TTC549 (cell line): ENCODE data around the gene COA5.

ENCODE experiments used
- FAIRE-seq: peaks from 2 replicates; lab custom pipeline; 2012; peaks lifted over from hg19 to GRCh38; lab: Jason Lieb, UNC

Gene COA5, protein sequence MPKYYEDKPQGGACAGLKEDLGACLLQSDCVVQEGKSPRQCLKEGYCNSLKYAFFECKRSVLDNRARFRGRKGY

GRCh38 chr2:98608116-98608961 is at the start of gene COA5, which contains the start of gene UNC50:
COA5 (minus strand) TSS chr2:98608512; CDS start chr2:98608405, 107 bp downstream.
UNC50 (plus strand) TSS chr2:98608589; CDS start chr2:98609760, 1,171 bp downstream.
- FAIRE-seq: no peak

DNA sequence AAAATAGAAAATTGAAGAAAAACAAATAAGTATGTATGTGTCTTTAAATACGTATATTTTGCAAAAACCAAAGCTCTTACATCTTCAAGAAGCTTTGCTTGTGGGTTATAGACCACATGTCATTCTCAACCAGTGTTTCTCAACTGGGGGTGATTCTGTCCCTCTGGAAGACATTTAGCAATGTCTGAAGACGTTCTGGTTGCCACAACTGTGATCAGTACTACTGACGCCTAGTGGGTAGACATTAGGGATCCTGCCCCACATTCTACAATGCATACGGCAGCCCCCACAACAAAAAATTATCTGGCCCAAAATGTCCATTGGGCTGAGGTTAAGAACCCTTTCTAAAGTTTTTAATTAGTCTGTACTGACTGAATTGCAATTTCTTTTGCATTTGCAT is 48.5 kb upstream of the COA5 start:
- FAIRE-seq: no peak

DNA sequence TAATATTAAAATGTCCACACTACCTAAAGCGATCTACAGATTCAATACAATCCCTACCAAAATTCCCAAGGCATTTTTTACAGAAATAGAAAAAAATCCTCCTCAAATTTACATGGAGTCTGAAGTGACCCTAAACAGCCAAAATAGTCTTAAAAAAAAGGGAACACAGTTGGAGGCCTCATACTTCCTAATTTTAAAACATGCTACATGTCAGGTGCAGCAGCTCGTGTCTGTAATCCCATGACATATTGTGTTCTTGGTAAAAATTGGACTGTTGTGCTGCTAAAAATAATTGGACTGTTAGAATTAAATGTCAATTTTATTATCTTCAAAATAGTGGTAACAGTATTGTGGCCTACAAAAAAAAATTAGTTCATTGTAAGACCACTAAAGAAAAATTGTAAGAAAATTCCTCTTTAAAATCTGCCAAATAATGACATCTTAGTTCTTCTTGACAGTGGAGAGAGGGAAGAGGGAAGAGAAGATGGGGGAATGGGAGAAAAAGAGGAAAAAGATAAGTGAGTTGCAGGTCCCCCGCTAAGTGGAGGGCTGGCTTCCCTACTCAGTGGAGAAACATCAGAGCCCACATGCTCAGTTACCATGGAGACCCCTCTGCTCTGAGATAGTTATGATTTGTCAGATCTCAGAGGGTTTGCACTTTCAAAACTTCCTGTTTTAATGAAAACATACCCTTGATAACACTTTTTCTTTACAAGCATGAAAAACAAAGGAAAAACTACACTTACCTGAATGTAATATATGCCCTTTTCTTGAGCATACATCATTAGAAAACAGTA is 46.6 kb upstream of the COA5 start:
- FAIRE-seq: no peak

DNA sequence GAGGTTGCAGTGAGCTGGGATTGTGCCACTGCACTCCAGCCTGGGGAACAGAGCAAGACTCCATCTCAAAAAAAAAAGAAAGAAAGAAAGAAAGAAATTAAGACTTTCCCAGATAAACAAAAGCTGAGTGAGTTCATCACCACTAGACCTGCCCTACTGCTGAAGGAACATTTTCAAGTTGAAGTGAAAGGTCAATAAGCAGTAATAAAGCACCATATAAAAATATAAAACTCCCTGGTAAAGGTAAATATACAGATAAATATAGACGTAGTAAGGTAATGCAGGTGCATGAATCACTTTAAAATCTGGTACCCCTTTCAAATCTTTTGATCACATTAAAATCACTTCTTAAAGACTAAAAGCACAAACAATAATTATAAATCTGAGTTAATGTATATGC is 42.7 kb upstream of the COA5 start:
- FAIRE-seq: no peak

GRCh38 chr2:98649992-98650375 is 41.7 kb upstream of the COA5 start:
- FAIRE-seq: no peak

GRCh38 chr2:98649135-98649991 is 41.1 kb upstream of the COA5 start:
- peak; percentile 46 for FAIRE-seq

DNA sequence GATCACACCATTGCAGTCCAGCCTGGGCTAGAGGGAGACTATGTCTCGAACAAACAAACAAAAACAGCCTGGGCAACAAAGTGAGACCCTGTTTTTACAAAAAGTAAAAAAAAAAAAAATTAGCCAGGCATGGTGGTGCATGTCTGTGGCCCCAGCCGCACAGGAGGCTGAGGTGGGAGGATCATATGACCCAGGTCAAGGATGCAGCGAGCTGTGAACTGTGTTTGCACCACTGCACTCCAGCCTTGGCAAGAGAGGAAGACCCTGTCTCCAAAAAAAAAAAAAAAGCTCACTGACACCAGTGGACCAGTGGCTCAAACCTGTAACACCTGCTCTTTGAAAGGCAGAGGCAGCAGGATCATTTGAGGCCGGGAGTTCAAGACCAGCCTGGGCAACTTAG is 40.1 kb upstream of the COA5 start:
- no peak for FAIRE-seq

DNA sequence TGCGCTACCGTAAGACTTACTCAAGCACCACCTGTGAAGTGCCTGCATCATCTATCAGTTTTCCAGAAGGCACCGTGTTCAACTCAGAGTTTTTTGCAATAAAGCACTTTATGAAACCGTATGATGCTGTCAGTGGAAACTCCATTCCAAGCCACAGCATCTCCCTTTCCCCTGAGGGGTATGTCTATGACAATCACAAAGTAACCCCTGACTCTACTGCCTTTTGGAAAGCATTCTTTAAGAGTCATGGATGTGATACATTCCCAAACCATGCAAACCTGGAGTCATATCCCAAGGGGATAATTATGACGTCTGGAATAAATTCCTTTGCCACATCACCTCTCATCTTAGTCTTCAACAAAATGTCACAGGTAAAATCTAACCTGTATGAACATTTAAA is 39.3 kb upstream of the COA5 start:
- no peak for FAIRE-seq

DNA sequence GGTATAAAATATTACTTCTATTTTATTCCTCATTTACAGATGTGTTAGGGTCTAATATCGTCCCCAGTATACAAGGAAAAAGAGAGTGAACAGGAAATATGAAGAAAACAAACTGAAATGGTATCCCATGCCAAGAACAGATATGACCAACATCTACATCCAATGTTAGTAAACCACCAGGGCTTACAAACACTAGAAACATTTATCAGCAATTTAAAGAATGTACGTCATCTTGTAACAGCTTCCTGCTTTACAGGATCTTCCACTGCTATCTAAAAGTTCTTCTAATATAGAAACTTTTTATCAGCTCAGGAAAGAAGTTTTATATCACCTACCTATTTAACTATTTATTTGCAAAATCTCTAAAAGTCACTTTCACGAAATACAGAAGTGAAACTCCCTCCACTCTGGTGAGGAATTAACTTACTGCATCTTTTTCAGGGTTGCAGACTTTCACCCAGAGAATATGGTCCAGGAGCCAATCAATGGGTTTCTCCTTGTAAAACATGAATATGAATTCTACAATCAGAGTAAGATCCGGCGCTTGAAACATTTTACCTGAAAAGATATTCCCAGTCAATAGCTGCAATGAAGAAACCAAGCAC is 35.3 kb upstream of the COA5 start:
- FAIRE-seq: no peak

DNA sequence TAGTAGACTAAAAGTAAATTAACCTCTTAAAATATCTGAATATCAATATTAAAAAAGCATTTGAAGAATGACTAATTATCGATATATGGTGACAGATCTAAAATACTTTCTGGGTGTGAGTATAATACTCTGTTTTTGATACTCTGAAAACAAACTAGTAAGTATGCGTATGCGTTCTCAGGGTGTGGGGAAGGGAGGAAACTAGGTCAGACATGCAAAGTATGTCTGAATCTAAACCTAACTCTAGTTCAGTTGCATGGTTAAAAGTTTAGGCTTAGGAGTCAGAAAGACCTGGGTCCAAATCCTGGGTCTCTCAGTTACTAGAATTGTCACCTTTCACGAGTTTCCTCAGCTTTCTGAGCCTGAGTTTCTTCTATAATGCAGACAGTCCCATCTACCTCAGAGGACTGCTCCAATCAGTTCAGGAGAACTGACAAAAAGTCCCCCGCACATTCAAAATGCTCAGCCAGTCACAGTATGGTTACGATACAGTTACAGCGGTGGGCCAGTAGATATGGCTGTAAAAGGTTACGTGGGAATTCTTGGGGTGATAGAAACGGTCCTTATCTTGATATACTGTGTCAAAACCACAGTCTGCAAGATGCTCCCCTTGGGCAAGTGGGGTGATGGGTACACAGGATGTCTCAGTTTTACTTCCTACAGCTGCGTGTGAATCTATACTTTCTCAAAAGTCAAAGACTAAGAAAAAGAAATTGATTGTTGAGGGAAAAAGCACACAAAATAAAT is 29.3 kb upstream of the COA5 start:
- FAIRE-seq: no peak

GRCh38 chr2:98634406-98635092 is 26.2 kb upstream of the COA5 start:
- no peak for FAIRE-seq

DNA sequence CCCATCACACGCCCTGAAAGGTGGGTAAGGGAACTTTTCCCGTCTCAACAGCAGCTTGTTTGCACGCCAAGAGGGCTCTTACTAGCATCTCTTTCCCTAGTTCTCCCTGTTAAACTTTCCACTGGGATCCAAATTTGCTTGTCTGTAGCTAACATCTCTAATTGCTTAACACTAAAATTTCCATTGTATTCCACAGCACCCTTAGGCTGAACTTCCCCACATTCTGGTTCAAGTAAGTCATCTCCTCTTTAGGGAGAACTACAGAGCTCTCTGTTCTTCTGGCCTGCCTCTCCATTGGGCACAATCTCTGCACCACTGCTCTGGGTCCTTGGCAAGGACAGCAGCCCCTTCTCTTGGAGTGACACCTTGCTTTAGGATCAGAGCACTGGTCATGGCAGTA is 24.0 kb upstream of the COA5 start:
- FAIRE-seq: no peak

- no peak for FAIRE-seq
These were observed 15.3 kb upstream of the COA5 start for GRCh38 chr2:98623657-98624056.

DNA sequence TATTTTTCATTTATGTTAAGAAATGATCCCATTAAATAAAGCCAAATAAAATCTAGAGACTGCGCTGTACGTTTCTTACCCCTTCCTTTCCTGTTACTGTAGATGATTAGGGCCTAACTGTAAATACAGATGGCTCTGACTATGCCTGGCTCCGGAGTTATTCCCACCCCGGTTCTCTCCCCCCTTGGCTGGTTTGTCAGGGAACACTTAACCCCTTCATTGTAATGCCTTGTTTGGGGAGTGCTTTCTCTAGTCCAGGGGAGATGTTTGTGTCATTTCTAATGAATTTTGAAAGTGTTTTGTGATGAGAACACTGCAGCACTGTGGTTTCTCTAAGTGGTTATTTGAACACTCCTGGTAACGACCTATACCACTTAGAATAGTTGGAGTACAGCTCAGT is 8.8 kb upstream of the COA5 start:
- no peak for FAIRE-seq

- no peak for FAIRE-seq
These were observed 7.2 kb upstream of the COA5 start for GRCh38 chr2:98615481-98615880.

DNA sequence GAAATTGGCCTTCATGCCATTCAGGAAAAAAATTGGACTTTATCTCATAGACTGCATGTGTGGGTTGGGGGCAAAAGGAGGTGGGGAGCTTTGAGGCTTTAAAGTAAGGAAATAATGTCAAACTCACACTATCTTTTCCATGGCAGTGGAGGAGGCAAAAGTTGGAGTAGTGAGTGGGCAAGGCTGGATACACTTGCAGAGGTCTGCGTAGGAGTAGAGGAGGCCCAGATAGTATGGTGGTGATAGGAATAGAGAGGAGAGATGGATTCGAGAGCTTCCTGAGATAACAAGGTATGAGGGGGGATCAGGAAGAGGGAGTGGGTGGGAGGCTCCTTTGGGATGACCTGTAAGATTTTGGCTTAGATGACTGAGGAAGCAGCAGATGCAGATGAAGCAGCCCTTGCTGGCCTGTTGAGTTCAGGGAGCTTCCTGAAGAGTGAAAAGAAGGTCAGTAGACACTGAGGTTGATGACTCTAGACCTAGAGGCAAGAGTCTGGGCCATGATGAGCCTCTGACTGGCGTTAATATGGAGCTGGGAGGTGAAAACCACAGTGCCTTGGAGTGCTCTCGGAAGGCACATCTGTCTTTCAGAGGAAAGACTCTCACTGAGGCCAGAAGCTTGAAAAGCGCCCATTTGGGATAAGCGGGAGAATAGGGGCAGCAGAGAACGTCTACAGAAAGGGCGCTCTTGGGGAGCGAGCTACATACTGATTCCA is 5.9 kb upstream of the COA5 start:
- no peak for FAIRE-seq

DNA sequence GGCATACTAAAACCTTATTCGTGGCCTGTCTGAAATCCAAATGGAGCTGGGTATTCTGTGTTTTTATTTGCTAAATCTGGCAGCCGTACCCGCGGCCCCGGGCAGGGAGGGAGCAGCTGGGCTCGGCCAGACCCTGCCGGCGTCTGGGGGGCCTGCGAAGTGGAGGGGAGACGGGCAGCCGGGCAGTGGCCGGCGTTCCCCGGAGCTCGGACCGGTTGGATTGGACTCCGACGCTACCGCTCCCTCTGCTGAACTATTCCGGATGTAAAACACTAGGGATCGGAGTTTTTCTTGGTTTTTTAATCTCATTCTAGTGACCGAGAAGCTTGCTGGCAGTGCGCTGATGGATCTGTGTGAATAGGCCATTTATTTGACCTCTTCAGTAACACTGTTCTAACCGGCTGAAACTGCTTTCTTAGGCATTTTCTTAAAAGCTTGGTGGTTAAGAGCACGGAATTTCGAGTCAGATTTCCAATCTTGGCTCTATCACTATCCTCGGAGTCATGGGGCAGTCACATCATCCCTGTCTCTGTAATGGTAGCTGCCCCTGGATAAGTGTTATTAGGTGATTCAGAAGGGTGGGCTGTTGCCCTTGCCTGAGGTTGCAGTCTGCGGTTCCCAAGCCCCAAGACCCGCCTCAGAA is 771 bp upstream of the COA5 start:
- FAIRE-seq: no peak

DNA sequence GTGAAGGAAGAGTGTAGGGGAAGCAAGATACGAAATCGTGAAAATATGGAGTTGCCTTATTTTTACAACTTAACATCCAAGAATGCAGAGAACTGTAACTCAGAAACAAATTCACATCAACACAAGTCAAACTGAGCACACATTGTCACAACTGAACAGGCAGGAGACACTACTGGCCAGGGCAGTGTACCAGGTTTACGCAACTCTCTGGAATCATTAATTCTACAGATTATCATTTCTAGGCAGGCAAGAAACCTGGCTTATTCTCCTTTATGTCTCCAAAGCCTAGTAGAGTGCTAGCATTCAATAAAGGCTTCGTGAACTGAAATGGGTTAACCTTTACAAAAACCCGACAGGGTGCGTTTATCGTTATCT is 584 bp downstream of the COA5 start:
- FAIRE-seq: no peak

DNA sequence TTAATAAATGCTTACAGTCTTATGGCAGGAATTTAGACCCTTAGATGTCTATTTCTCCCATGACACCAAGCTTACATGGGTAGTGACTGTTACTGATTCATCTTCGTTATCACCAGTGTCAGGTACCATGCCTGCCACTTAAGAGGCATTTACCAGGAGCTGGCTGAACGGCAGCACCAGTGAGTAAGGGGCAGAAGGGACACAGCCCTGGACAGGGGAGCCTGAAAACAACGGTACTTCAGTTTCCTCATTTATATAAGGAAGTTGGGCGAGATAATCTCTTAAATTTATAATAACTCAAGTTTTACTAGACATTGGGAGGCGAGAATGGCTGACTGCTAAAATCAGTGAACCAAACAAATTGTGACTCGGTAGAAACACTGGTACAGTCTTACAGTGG is 1.2 kb downstream of the COA5 start:
- FAIRE-seq: no peak

DNA sequence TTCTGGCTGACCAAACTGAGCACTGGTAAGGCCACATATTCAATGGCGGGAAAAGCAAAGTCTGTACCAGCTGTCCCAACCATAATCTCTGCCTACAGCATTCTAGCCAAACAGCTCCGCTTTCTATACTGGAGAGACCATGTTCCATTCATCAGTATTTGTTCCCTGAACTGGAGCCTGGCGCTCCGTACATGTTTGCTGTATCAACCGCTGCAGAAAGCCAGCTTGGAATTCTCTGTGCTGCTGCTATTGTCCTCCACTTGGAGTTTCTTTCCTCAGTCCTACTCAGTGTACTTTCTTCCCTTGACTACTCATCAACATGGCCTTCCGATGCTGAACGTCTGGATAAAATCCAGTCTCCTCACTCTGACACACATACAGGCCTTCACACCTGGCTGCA is 1.9 kb downstream of the COA5 start:
- FAIRE-seq: no peak
